Lung (tissue), 12 donors: ENCODE results near the gene RBM27. TPM values are rescaled to one million over a fixed set of nuclear protein-coding genes. Genes with fewer than 3 reads are reported as not detected.
"Not testable (repeated sequence)": the region's sequence is repeated elsewhere in the genome, so short reads cannot be mapped to it uniquely, and the experiment has no call there.

Source experiments
- ATAC-seq: fragments of 200-7000 bp; cut with Tn5 transposase; one replicate; pipeline ENCODE4 v1.9.1; 2020; ENCODE audit warnings: moderate number of reproducible peaks; ENCODE audit not compliant: insufficient read depth, low FRiP score
- DNase-seq, 3 donors: peaks; one replicate each; pipeline ENCODE4 v3.0.0-alpha.2; 2013 to 2017
- H3K27ac ChIP-seq, 2 donors: one replicate each; pipeline ENCODE4 v1.5.1; 2013; ENCODE audit warnings: mild to moderate bottlenecking in 2 of 2, moderate library complexity in 2 of 2, control low read depth in 1 of 2, inconsistent platforms in 1 of 2, low read depth in 1 of 2, low read length in 1 of 2
- H3K27me3 ChIP-seq, 3 donors: one replicate each; pipeline ENCODE4 v1.5.1; 2013; ENCODE audit warnings: low read length in 2 of 3; ENCODE audit not compliant: control insufficient read depth in 3 of 3, insufficient read depth in 3 of 3
- H3K36me3 ChIP-seq, 4 donors: one replicate each; pipeline ENCODE4 v1.5.1; 2013; ENCODE audit warnings: low read length in 4 of 4, mild to moderate bottlenecking in 1 of 4, moderate library complexity in 1 of 4; ENCODE audit not compliant: control insufficient read depth in 4 of 4, insufficient read depth in 4 of 4
- H3K4me1 ChIP-seq, 5 donors: one replicate each; pipeline ENCODE4 v1.5.1; 2013; ENCODE audit warnings: low read length in 5 of 5, mild to moderate bottlenecking in 2 of 5, moderate library complexity in 1 of 5; ENCODE audit not compliant: control insufficient read depth in 5 of 5, insufficient read depth in 5 of 5
- H3K4me3 ChIP-seq: one replicate; pipeline ENCODE4 v1.5.1; 2013; ENCODE audit warnings: mild to moderate bottlenecking, control low read depth, moderate library complexity
- H3K9ac ChIP-seq, 2 donors: one replicate each; pipeline ENCODE4 v1.5.1; 2013; ENCODE audit warnings: low read length in 2 of 2, control low read depth in 1 of 2; ENCODE audit not compliant: insufficient read depth in 1 of 2
- H3K9me3 ChIP-seq, 4 donors: one replicate each; pipeline ENCODE4 v1.5.1; 2013; ENCODE audit warnings: low read length in 3 of 4, mild to moderate bottlenecking in 1 of 4, moderate library complexity in 1 of 4; ENCODE audit not compliant: control insufficient read depth in 4 of 4, insufficient read depth in 3 of 4
- CTCF ChIP-seq: IDR thresholded peaks from 2 replicates; pipeline ENCODE4 v1.5.1; 2012; ENCODE audit warnings: mild to moderate bottlenecking; ENCODE audit errors: control extremely low read depth, extremely low read depth
- WGBS, 2 donors: extraction: QIAGEN DNeasy Blood & Tissue Kit; methylation state at CpG; one replicate each; pipeline ENCODE4 v1.1.7; 2013; 5-methylcytosine and 5-hydroxymethylcytosine counted together
- polyA plus RNA-seq, 2 donors: library from polyadenylated mRNA; stranded (reverse); fragments of 200-250 nt; gene quantifications; one replicate each; pipeline ENCODE4 v1.2.1, GENCODE V29; 2013
- total RNA-seq, 2 donors: library from RNA; depleted of rRNA in 1 of 2; stranded (reverse); fragments of >200 nt in 1 of 2; gene quantifications; one replicate each; pipeline ENCODE4 v1.2.1, GENCODE V29; 2014 to 2021
- donor health status: control.
- donor health status: control.
- donor health status: Bipolar disorder and iron deficiency.
- donor health status: healthy.
- donor health status: DM: yes; HTN: yes; CAD: no.

Gene RBM27
- total and polyA plus RNA-seq, 4 donors: 6.2 to 41.8 (median 9.7) TPM

- Histone ChIP-seq H3K4me3 (no peak overlapping the region), H3K27ac (no peak overlapping the region), H3K4me1 (peaks cover 0 to 1% (median 0%) of the 10 kb centered on the region in 5 donors), H3K27me3 (no peaks in the 10 kb centered on the region), H3K9me3 (no peaks in the 10 kb centered on the region), H3K9ac (no peak overlapping the region), H3K36me3 (peaks cover 14 to 23% (median 16%) of the 10 kb centered on the region in 4 donors)
- DNase-seq: no peak
- WGBS, 2 donors: 82 to 90% methylated on average over 3 of the region's 3 CpGs
- TF ChIP-seq CTCF: no peak
- no peak for ATAC-seq
These were observed 29.8 kb upstream of the RBM27 start for GRCh38 chr5:146173597-146173996.

- Histone ChIP-seq H3K36me3 (peaks cover 0 to 11% (median 10%) of the 10 kb centered on the region in 4 donors), H3K9me3 (no peaks in the 10 kb centered on the region), H3K9ac (no peak overlapping the region), H3K4me3 (no peak overlapping the region), H3K27me3 (no peaks in the 10 kb centered on the region), H3K4me1 (peaks cover 0 to 6% (median 4%) of the 10 kb centered on the region in 5 donors), H3K27ac (no peak overlapping the region)
- ATAC-seq (no peak), DNase-seq (no peak)
- no peak for TF ChIP-seq CTCF
- WGBS, 2 donors: 91 to 94% methylated on average over 5 of the region's 5 CpGs
These were observed 26.6 kb upstream of the RBM27 start for GRCh38 chr5:146176805-146177204.

GRCh38 chr5:146179696-146180095 is 23.7 kb upstream of the RBM27 start:
- H3K4me1 ChIP-seq: peaks cover 0 to 5% (median 4%) of the 10 kb centered on the region in 5 donors
- H3K4me3 ChIP-seq: no peak overlapping the region
- H3K9me3 ChIP-seq: no peaks in the 10 kb centered on the region
- ATAC-seq (no peak), DNase-seq (no peak)
- peaks cover 0 to 9% (median 6%) of the 10 kb centered on the region in 4 donors for H3K36me3 ChIP-seq
- no peak overlapping the region for H3K27ac ChIP-seq
- 42 to 81% methylated on average over 1 of the region's 1 CpG for whole genome bisulfite sequencing, 2 donors
- no peak for TF ChIP-seq CTCF
- no peaks in the 10 kb centered on the region for H3K27me3 ChIP-seq
- no peak overlapping the region for H3K9ac ChIP-seq

GRCh38 chr5:146183403-146183802 is 20.0 kb upstream of the RBM27 start:
- H3K4me1 ChIP-seq, H3K36me3 ChIP-seq, H3K27ac ChIP-seq, H3K9me3 ChIP-seq, H3K27me3 ChIP-seq, DNase-seq, H3K9ac ChIP-seq, H3K4me3 ChIP-seq, ATAC-seq: not testable (repeated sequence)
- 90 to 95% methylated on average over 21 of the region's 21 CpGs for WGBS, 2 donors
